Endothelial cell of umbilical vein (primary cell): ENCODE measurements around the gene CLPTM1L. TPM values are rescaled to one million over a fixed set of nuclear protein-coding genes. Genes with fewer than 3 reads are reported as not detected.
A peak's percentile ranks its signal among the peaks of the same experiment; 100 is the strongest.
"Not testable (repeated sequence)": the region's sequence is repeated elsewhere in the genome, so short reads cannot be mapped to it uniquely, and the experiment has no call there.

Experiments
- BruUV-seq: library from RNA; stranded (reverse); fragments of 400-500 nt; replicated peaks from 2 replicates; lab custom pipeline; 2021; lab: Mats Ljungman, UMichigan
- CTCF ChIA-PET: fragments of 300-600, 350-600 bp; sonication (Branson Sonifier 250); formaldehyde crosslinking; loops from one replicate; lab custom pipeline; 2021; ENCODE audit warnings: antibody characterized with exemption, inconsistent platforms; lab: Charles Lee
- POLR2A ChIA-PET: fragments of 300-600, 350-600 bp; sonication (Branson Sonifier 250); formaldehyde crosslinking; loops from one replicate; lab custom pipeline; 2021; ENCODE audit warnings: antibody characterized with exemption, inconsistent platforms; lab: Charles Lee
- DNase-seq: peaks from one replicate; pipeline ENCODE4 v3.0.0-alpha.2; 2011; ENCODE audit warnings: low read depth, low spot score
- FAIRE-seq: peaks from 2 replicates; lab custom pipeline; 2011; peaks lifted over from hg19 to GRCh38; lab: Jason Lieb, UNC
- H2AFZ ChIP-seq: 2 replicates; pipeline ENCODE4 v1.6.0; 2012; ENCODE audit warnings: low read depth, low read length, control low read depth, inconsistent platforms
- H3K27ac ChIP-seq: 2 replicates; pipeline ENCODE4 v1.5.1; 2011; ENCODE audit warnings: low read depth, mild to moderate bottlenecking, control low read depth, low read length, moderate library complexity; ENCODE audit not compliant: insufficient read depth
- H3K27me3 ChIP-seq, 2 experiments: 2 replicates each; pipeline versions ENCODE4 v1.6.0 to v1.6.1; 2011; ENCODE audit warnings: low read length in 2 of 2, mixed read lengths in 1 of 2; ENCODE audit not compliant: control insufficient read depth in 2 of 2, insufficient read depth in 2 of 2
- H3K36me3 ChIP-seq, 2 experiments: 2 replicates in 1 of 2; 3 replicates in 1 of 2; pipeline ENCODE4 v1.5.1; 2011; ENCODE audit warnings: low read length in 2 of 2, mild to moderate bottlenecking in 1 of 2, moderate library complexity in 1 of 2; ENCODE audit not compliant: control insufficient read depth in 2 of 2, insufficient read depth in 2 of 2; ENCODE audit errors: extremely low read depth in 1 of 2
- H3K4me1 ChIP-seq: 3 replicates; pipeline ENCODE4 v1.5.1; 2011; ENCODE audit warnings: mild to moderate bottlenecking, low read length; ENCODE audit not compliant: control insufficient read depth, insufficient read depth; ENCODE audit errors: extremely low read depth
- H3K4me2 ChIP-seq: 2 replicates; pipeline ENCODE4 v1.6.1; 2011; ENCODE audit warnings: low read length, control low read depth, mixed read lengths; ENCODE audit not compliant: insufficient read depth
- H3K4me3 ChIP-seq, 3 experiments: fragments of 200-600 bp in 1 of 3; sonication (generic), shearing (Covaris generic) in 1 of 3; replicated peaks in 1 of 3; 2 replicates each; pipeline ENCODE4 v1.5.1; 2011 to 2016; ENCODE audit warnings: control low read depth in 3 of 3, low read length in 3 of 3, mild to moderate bottlenecking in 2 of 3, inconsistent platforms in 1 of 3, low read depth in 1 of 3, moderate library complexity in 1 of 3; ENCODE audit not compliant: insufficient read depth in 1 of 3
- H3K79me2 ChIP-seq: 2 replicates; pipeline ENCODE4 v1.6.0; 2012; ENCODE audit warnings: low read length, inconsistent platforms; ENCODE audit not compliant: control insufficient read depth, insufficient read depth
- H3K9ac ChIP-seq: replicated peaks from 2 replicates; pipeline ENCODE3; 2011; ENCODE audit warnings: low read length, control low read depth; ENCODE audit not compliant: insufficient read depth; ENCODE audit errors: extremely low read depth
- H3K9me1 ChIP-seq: replicated peaks from 3 replicates; pipeline ENCODE4 v1.6.0; 2011; ENCODE audit warnings: mild to moderate bottlenecking, low read length; ENCODE audit not compliant: control insufficient read depth, insufficient read depth; ENCODE audit errors: extremely low read depth
- H3K9me3 ChIP-seq: replicated peaks from 2 replicates; pipeline ENCODE4 v1.5.1; 2012; ENCODE audit warnings: low read length, inconsistent platforms; ENCODE audit not compliant: control insufficient read depth, insufficient read depth
- H4K20me1 ChIP-seq: replicated peaks from 2 replicates; pipeline ENCODE3; 2011; ENCODE audit warnings: mild to moderate bottlenecking, low read length; ENCODE audit not compliant: control insufficient read depth, insufficient read depth; ENCODE audit errors: extremely low read depth
- EZH2 ChIP-seq: IDR thresholded peaks from 2 replicates; pipeline ENCODE4 v1.6.1; 2012; ENCODE audit warnings: borderline replicate concordance, low read depth, mild to moderate bottlenecking, moderate library complexity, low read length, inconsistent platforms; ENCODE audit not compliant: severe bottlenecking
- FOS ChIP-seq: IDR thresholded peaks from 2 replicates; pipeline ENCODE4 v1.6.1; 2011; ENCODE audit warnings: mild to moderate bottlenecking, low read length, moderate library complexity, borderline replicate concordance; ENCODE audit not compliant: insufficient read depth
- GATA2 ChIP-seq: IDR thresholded peaks from 2 replicates; pipeline ENCODE4 v1.7.0; 2011; ENCODE audit warnings: low read depth, mild to moderate bottlenecking, moderate library complexity, mixed read lengths, low read length; ENCODE audit not compliant: insufficient read length, insufficient read depth
- JUN ChIP-seq: IDR thresholded peaks from 2 replicates; pipeline ENCODE4 v1.6.1; 2011; ENCODE audit warnings: borderline replicate concordance, low read depth; ENCODE audit not compliant: insufficient read length, insufficient read depth
- MYC ChIP-seq: IDR thresholded peaks from one replicate; pipeline ENCODE4 v1.6.1; 2011; ENCODE audit warnings: mild to moderate bottlenecking, low read depth, low read length
- POLR2A ChIP-seq: IDR thresholded peaks from 2 replicates; pipeline ENCODE4 v1.6.1; 2012; ENCODE audit warnings: low read depth, mild to moderate bottlenecking, control low read depth, low read length
- POLR2AphosphoS5 ChIP-seq: IDR thresholded peaks from 2 replicates; pipeline ENCODE4 v1.6.1; 2012; ENCODE audit warnings: low read depth, mild to moderate bottlenecking, control low read depth, low read length, moderate library complexity; ENCODE audit not compliant: insufficient read depth
- dilution Hi-C: fragments of 300-500 bp; cut with MboI; formaldehyde crosslinking; loops from one replicate; pipeline ENCODE4 v1.15.0; 2019; ENCODE audit warnings: low sequenced_read_pairs; ENCODE audit not compliant: extremely low pct_ligation_motif_present
- intact Hi-C: fragments of 100-400 bp; cut with micrococcal nuclease; formaldehyde crosslinking; loops from one replicate; pipeline ENCODE4 v1.10.0; 2022
- polyA plus RNA-seq, 4 experiments: library from polyadenylated mRNA; depleted of rRNA in 3 of 4; stranded (reverse) in 3 of 4; unstranded in 1 of 4; fragments of >200 nt; gene quantifications; 2 replicates each; pipeline versions ENCODE4 v1.2.1 to v1.2.3, GENCODE V29; 2011 to 2012; ENCODE audit warnings: missing spikeins in 1 of 4
- total RNA-seq: library from RNA; stranded (reverse); gene quantifications from 2 replicates; pipeline ENCODE4 v1.2.3, GENCODE V29; 2021
- TF ChIP-seq, protein P1 (sequence below): IDR thresholded peaks from 2 replicates; pipeline ENCODE4 v1.6.1; 2011; ENCODE audit not compliant: insufficient read depth, insufficient read length
- TF ChIP-seq, protein P2 (sequence below), 2 donors: IDR thresholded peaks; 1 replicate in 1 of 2; 2 replicates in 1 of 2; pipeline ENCODE4 v1.5.1; 2011; ENCODE audit warnings: low read length in 2 of 2, mild to moderate bottlenecking in 2 of 2, moderate library complexity in 2 of 2, control low read depth in 1 of 2, inconsistent platforms in 1 of 2, low read depth in 1 of 2; ENCODE audit not compliant: insufficient read depth in 1 of 2; ENCODE audit errors: extremely low read depth in 1 of 2

CLPTM1L gene
- total and polyA plus RNA-seq, 2 donors (not counting 3 experiments of a cell fraction or from before 2014, with no cell fraction given): 116 to 191 TPM

DNA sequence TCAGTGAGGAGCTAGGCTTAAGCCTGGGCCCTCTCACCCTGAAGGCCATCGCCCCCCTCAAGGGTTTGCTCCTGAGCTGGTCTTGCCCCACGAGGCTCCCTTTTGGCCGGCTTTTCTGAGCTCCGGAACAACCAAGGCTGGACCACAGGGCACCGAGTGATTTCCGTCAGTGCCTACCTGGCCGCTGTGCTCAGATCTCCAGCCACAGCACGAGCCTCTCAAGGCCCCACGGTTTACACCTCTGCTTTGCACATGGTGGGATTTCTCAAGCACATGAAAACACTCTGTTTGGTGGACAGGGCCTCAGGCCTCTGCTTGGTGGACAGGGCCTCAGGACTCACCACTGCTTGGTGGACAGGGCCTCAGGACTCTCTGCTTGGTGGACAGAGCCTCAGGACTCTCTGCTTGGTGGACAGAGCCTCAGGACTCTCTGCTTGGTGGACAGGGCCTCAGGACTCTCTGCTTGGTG lies 15.8 kb downstream of the CLPTM1L start:
- POLR2A ChIA-PET: no interaction called here
- BruUV-seq: no TSS peak
- dilution Hi-C loops: no loop called here

DNA sequence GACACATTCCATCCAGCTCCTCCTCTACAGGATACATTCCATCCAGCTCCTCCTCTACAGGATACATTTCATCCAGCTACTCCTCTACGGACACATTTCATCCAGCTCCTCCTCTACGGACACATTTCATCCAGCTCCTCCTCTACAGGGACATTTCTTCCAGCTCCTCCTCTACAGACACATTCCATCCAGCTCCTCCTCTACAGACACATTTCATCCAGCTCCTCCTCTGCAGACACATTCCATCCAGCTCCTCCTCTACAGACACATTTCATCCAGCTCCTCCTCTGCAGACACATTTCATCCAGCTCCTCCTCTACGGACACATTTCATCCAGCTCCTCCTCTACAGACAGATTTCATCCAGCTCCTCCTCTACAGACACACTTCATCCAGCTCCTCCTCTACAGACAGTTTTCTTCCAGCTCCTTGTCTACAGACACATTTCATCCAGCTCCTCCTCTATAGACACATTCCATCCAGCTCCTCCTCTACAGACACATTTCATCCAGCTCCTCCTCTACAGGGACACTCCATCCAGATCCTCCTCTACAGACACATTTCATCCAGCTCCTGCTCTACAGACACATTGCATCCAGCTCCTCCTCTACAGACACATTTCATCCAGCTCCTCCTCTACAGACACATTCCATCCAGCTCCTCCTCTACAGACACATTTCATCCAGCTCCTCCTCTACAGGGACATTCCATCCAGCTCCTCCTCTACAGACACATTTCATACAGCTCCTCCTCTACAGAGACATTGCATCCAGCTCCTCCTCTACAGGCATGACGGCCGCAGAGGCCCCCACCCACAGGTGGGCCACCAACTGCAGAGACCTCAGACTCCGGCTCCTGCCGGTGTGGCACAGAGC lies 16.4 kb downstream of the CLPTM1L start:
- H3K9me3 ChIP-seq, intact Hi-C loops, H3K79me2 ChIP-seq, DNase-seq, H3K9me1 ChIP-seq, H3K4me3 ChIP-seq, POLR2A ChIA-PET, H3K27me3 ChIP-seq, H3K9ac ChIP-seq, H3K4me2 ChIP-seq, FAIRE-seq, H2AFZ ChIP-seq, BruUV-seq, H4K20me1 ChIP-seq, H3K4me1 ChIP-seq, dilution Hi-C loops: not testable (repeated sequence)
- H3K27ac ChIP-seq: peak overlapping the region; percentile 66
- CTCF ChIA-PET: interaction anchor here (1.2 kb wide), 1 partner anchor 10 kb away, joined by 4 read pairs; no protein-coding TSS in a partner anchor
- H3K36me3 ChIP-seq: peaks cover 4 to 49% of the 10 kb centered on the region in 2 experiments

More for the DNA sequence above, 15.8 kb downstream of the CLPTM1L start:
- H3K9me3 ChIP-seq: no peaks in the 10 kb centered on the region
- no peaks in the 10 kb centered on the region for H3K4me1 ChIP-seq
- no peak for FAIRE-seq
- no peaks in the 10 kb centered on the region for H3K27me3 ChIP-seq
- DNase-seq: no peak
- no peak overlapping the region for H3K27ac ChIP-seq
- no peaks in the 10 kb centered on the region for H3K79me2 ChIP-seq
- TF ChIP-seq FOS (no peak), MYC (no peak), POLR2A (no peak), EZH2 (no peak), GATA2 (no peak), JUN (no peak), POLR2AphosphoS5 (no peak)
- TF ChIP-seq, protein P1, sequence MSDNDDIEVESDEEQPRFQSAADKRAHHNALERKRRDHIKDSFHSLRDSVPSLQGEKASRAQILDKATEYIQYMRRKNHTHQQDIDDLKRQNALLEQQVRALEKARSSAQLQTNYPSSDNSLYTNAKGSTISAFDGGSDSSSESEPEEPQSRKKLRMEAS: no peak
- TF ChIP-seq, protein P2, sequence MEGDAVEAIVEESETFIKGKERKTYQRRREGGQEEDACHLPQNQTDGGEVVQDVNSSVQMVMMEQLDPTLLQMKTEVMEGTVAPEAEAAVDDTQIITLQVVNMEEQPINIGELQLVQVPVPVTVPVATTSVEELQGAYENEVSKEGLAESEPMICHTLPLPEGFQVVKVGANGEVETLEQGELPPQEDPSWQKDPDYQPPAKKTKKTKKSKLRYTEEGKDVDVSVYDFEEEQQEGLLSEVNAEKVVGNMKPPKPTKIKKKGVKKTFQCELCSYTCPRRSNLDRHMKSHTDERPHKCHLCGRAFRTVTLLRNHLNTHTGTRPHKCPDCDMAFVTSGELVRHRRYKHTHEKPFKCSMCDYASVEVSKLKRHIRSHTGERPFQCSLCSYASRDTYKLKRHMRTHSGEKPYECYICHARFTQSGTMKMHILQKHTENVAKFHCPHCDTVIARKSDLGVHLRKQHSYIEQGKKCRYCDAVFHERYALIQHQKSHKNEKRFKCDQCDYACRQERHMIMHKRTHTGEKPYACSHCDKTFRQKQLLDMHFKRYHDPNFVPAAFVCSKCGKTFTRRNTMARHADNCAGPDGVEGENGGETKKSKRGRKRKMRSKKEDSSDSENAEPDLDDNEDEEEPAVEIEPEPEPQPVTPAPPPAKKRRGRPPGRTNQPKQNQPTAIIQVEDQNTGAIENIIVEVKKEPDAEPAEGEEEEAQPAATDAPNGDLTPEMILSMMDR (IDR thresholded peaks at IDR 0.05; ENCODE audit: extremely low read depth in 1 of 2, insufficient read depth in 1 of 2, low read depth in 1 of 2, low read length in 2 of 2): no peak
- H3K4me2 ChIP-seq: no peak overlapping the region
- CTCF ChIA-PET: no interaction called here
- no peak overlapping the region for H3K9ac ChIP-seq
- H4K20me1 ChIP-seq: no peaks in the 10 kb centered on the region
- intact Hi-C loops: no loop called here
- no peaks in the 10 kb centered on the region for H3K9me1 ChIP-seq
- H3K4me3 ChIP-seq: no peak overlapping the region
- H2AFZ ChIP-seq: no peak overlapping the region
- peaks cover 4 to 50% of the 10 kb centered on the region in 2 experiments for H3K36me3 ChIP-seq
